ENCODE data around the gene ANKDD1B. TPM values are rescaled to one million over a fixed set of nuclear protein-coding genes. Genes with fewer than 3 reads are reported as not detected.

The ANKDD1B gene
- total RNA-seq, 1 donor, result 0.72 TPM

GRCh38 chr5:75706775-75707174 is 95.5 kb downstream of the ANKDD1B start:
- no peak overlapping the region for H3K4me3 ChIP-seq (ENCODE audit: insufficient read depth, low read length)
- no peak overlapping the region for H3K27ac ChIP-seq (ENCODE audit: low read depth, low read length)
- H2AFZ ChIP-seq (ENCODE audit: low read length), result no peak overlapping the region
- no peak overlapping the region for H3K4me2 ChIP-seq (ENCODE audit: insufficient read depth, low read length)
- peaks cover 25% of the 10 kb centered on the region for H3K36me3 ChIP-seq (ENCODE audit: insufficient read depth, low read length)
- H3K4me1 ChIP-seq (ENCODE audit: insufficient read depth, low read length), result no peaks in the 10 kb centered on the region
- H3K27me3 ChIP-seq (ENCODE audit: insufficient read depth, low read length), result no peaks in the 10 kb centered on the region
- no peaks in the 10 kb centered on the region for H3K9me3 ChIP-seq (ENCODE audit: low read depth, low read length)
- TF ChIP-seq CTCF (IDR thresholded peaks at IDR 0.05; ENCODE audit: extremely low read depth, low read depth, low read length), result no peak
- DNase-seq (ENCODE audit: insufficient read length, low spot score, missing footprints), result no peak
- peaks cover 17% of the 10 kb centered on the region for H3K79me2 ChIP-seq (ENCODE audit: insufficient read depth, low read length)
- no peaks in the 10 kb centered on the region for H4K20me1 ChIP-seq (ENCODE audit: insufficient read depth, low read length)

GRCh38 chr5:75707911-75708509 is 96.8 kb downstream of the ANKDD1B start:
- DNase-seq (ENCODE audit: insufficient read length, low spot score, missing footprints), result peak; percentile 49
- no peaks in the 10 kb centered on the region for H3K9me3 ChIP-seq (ENCODE audit: low read depth, low read length)
- H3K27me3 ChIP-seq (ENCODE audit: insufficient read depth, low read length), result no peaks in the 10 kb centered on the region
- H3K36me3 ChIP-seq (ENCODE audit: insufficient read depth, low read length), result peaks cover 14% of the 10 kb centered on the region
- H4K20me1 ChIP-seq (ENCODE audit: insufficient read depth, low read length), result no peaks in the 10 kb centered on the region
- no peak overlapping the region for H3K4me2 ChIP-seq (ENCODE audit: insufficient read depth, low read length)
- no peak overlapping the region for H3K27ac ChIP-seq (ENCODE audit: low read depth, low read length)
- no peaks in the 10 kb centered on the region for H3K4me1 ChIP-seq (ENCODE audit: insufficient read depth, low read length)
- peaks cover 26% of the 10 kb centered on the region for H3K79me2 ChIP-seq (ENCODE audit: insufficient read depth, low read length)
- H2AFZ ChIP-seq (ENCODE audit: low read length), result no peak overlapping the region
- TF ChIP-seq CTCF (IDR thresholded peaks at IDR 0.05; ENCODE audit: extremely low read depth, low read depth, low read length), result no peak
- no peak overlapping the region for H3K4me3 ChIP-seq (ENCODE audit: insufficient read depth, low read length)

- TF ChIP-seq CTCF (IDR thresholded peaks at IDR 0.05; ENCODE audit: extremely low read depth, low read depth, low read length), result no peak
- Histone ChIP-seq H3K27ac (ENCODE audit: low read depth, low read length) (no peak overlapping the region), H4K20me1 (ENCODE audit: insufficient read depth, low read length) (no peaks in the 10 kb centered on the region), H2AFZ (ENCODE audit: low read length) (no peak overlapping the region), H3K9me3 (ENCODE audit: low read depth, low read length) (no peaks in the 10 kb centered on the region), H3K4me1 (ENCODE audit: insufficient read depth, low read length) (no peaks in the 10 kb centered on the region), H3K79me2 (ENCODE audit: insufficient read depth, low read length) (peaks cover 46% of the 10 kb centered on the region), H3K4me2 (ENCODE audit: insufficient read depth, low read length) (no peak overlapping the region), H3K36me3 (ENCODE audit: insufficient read depth, low read length) (peaks cover 6% of the 10 kb centered on the region), H3K27me3 (ENCODE audit: insufficient read depth, low read length) (no peaks in the 10 kb centered on the region), H3K4me3 (ENCODE audit: insufficient read depth, low read length) (no peak overlapping the region)
- DNase-seq (ENCODE audit: insufficient read length, low spot score, missing footprints), result no peak
Measured at GRCh38 chr5:75710637-75711036, 99.4 kb downstream of the ANKDD1B start.

- no peaks in the 10 kb centered on the region for H3K27me3 ChIP-seq (ENCODE audit: insufficient read depth, low read length)
- H3K4me2 ChIP-seq (ENCODE audit: insufficient read depth, low read length), result no peak overlapping the region
- H3K4me1 ChIP-seq (ENCODE audit: insufficient read depth, low read length), result peaks cover 3% of the 10 kb centered on the region
- H2AFZ ChIP-seq (ENCODE audit: low read length), result no peak overlapping the region
- peaks cover 52% of the 10 kb centered on the region for H3K79me2 ChIP-seq (ENCODE audit: insufficient read depth, low read length)
- no peaks in the 10 kb centered on the region for H3K9me3 ChIP-seq (ENCODE audit: low read depth, low read length)
- no peak overlapping the region for H3K27ac ChIP-seq (ENCODE audit: low read depth, low read length)
- DNase-seq (ENCODE audit: insufficient read length, low spot score, missing footprints), result no peak
- H4K20me1 ChIP-seq (ENCODE audit: insufficient read depth, low read length), result no peaks in the 10 kb centered on the region
- no peak for TF ChIP-seq CTCF (IDR thresholded peaks at IDR 0.05; ENCODE audit: extremely low read depth, low read depth, low read length)
- H3K36me3 ChIP-seq (ENCODE audit: insufficient read depth, low read length), result peaks cover 6% of the 10 kb centered on the region
- no peak overlapping the region for H3K4me3 ChIP-seq (ENCODE audit: insufficient read depth, low read length)
Measured at GRCh38 chr5:75711151-75711550, 99.9 kb downstream of the ANKDD1B start.
